ES-I3 (cell line): Measurements from ENCODE around the gene CHRNA5.
"Not testable (repeated sequence)": the region's sequence is repeated elsewhere in the genome, so short reads cannot be mapped to it uniquely, and the experiment has no call there.

Experiments used
- H3K36me3 ChIP-seq: 2 replicates; pipeline ENCODE4 v1.6.1; 2013; ENCODE audit warnings: mild to moderate bottlenecking, low read length, control low read depth, moderate library complexity; ENCODE audit not compliant: insufficient read depth
- H3K4me1 ChIP-seq: 2 replicates; pipeline ENCODE4 v1.6.1; 2013; ENCODE audit warnings: mild to moderate bottlenecking, control low read depth, low read length; ENCODE audit not compliant: insufficient read depth
- H3K9ac ChIP-seq: 2 replicates; pipeline ENCODE4 v1.6.1; 2013; ENCODE audit warnings: low read depth, mild to moderate bottlenecking, low read length, moderate library complexity
- H3K9me3 ChIP-seq: 2 replicates; pipeline ENCODE4 v1.6.1; 2013; ENCODE audit warnings: mild to moderate bottlenecking, low read length, moderate library complexity; ENCODE audit not compliant: control insufficient read depth, insufficient read depth

The CHRNA5 gene

DNA sequence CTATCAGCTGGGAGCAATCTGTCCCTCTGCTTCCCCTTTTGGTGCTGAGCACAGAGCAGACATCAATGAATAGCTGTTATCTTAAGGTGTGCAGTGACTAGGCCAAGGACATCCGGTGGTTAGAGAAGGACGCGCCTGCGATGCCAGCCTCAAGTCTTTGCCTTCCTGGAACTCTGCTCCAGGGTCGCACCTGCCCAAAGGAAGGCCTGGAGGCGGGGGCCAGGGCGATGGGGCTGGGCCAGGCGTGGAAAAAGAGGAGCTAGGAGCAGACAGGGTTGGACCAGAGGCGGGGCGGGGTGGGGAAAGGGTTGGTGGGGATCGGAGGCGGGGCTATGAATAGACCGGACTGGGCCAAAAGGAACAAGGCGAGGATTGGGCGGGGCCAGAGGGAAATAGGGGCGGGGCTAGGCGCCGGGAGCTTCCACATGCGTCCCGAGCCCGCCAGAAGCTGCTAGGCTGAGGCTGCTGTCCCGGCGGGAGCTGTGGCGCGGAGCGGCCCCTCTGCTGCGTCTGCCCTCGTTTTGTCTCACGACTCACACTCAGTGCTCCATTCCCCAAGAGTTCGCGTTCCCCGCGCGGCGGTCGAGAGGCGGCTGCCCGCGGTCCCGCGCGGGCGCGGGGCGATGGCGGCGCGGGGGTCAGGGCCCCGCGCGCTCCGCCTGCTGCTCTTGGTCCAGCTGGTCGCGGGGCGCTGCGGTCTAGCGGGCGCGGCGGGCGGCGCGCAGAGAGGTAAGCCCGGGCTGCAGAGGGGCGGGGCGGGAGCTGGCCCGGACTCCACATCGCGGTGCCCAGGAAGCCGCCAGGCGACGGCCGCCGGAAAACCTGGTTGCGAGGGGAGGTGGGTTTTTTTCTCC, at the start of gene CHRNA5:
CHRNA5 (plus strand) TSS at position 424 of the 854 bp plus-strand sequence; CDS start at position 624, 200 bp downstream.
- H3K9ac ChIP-seq = peak within 1 kb of the TSS; percentile 76
- H3K4me1 ChIP-seq = 0 out of 2 replicates have a peak, but pooled peaks cover 5% of the 10 kb centered on the region
- H3K9me3 ChIP-seq = no peaks in the 10 kb centered on the region
- H3K36me3 ChIP-seq = no peaks in the 10 kb centered on the region

DNA sequence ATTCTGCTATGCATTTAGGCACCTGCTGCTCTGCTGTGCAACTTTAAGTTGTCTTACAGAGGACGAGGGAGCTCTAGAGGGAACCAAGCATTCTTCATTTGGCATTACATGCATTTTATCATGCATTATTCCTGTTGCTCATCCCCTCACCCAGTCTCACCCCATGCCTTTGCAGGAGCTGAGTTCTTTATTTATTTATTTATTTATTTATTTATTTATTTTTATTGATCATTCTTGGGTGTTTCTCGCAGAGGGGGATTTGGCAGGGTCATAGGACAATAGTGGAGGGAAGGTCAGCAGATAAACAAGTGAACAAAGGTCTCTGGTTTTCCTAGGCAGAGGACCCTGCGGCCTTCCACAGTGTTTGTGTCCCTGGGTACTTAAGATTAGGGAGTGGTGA, 45.3 kb upstream of the CHRNA5 start:
- H3K9me3 ChIP-seq, H3K4me1 ChIP-seq, H3K9ac ChIP-seq, H3K36me3 ChIP-seq: not testable (repeated sequence)

DNA sequence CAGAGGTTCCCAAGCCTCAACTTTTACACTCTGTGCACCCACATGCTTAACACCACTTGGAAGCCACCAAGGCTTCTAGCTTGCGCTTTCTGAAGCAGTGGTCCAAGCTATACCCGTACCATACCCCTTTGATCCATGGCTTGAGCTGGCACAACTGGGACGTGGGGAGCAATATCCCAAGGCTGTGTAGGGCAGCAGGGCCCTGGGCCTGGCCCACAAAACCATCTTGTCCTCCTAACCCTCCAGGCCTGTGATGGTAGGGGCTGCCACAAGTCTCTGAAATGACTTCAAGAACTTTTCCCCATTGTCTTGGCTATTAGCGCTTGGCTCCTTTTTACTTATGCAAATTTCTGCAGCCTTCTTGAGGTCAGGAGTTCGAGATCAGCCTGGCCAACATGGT, 41.1 kb upstream of the CHRNA5 start:
- no peaks in the 10 kb centered on the region for H3K36me3 ChIP-seq
- H3K9ac ChIP-seq = no peak overlapping the region
- no peaks in the 10 kb centered on the region for H3K4me1 ChIP-seq
- H3K9me3 ChIP-seq = no peaks in the 10 kb centered on the region

DNA sequence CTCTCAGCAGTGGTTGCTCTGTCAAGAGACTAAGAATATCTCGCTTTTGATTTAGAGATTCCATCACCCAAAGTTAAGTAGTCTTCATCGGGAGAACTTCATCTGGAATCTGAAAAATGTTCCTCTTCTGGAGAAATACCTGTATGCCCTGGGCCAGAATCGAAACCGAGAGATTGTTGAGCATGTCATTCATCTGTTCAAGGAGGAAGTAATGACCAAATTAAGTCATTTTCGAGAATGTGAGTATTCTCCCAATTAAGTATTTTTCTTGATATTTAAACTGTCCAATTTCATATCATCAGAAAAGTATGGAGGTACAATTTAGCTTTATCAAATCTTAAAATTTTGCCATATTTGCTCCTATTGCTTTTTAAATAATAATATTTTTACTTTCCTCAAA, 38.0 kb upstream of the CHRNA5 start:
- H3K4me1 ChIP-seq = no peaks in the 10 kb centered on the region
- no peaks in the 10 kb centered on the region for H3K36me3 ChIP-seq
- H3K9me3 ChIP-seq = no peaks in the 10 kb centered on the region
- no peak overlapping the region for H3K9ac ChIP-seq

DNA sequence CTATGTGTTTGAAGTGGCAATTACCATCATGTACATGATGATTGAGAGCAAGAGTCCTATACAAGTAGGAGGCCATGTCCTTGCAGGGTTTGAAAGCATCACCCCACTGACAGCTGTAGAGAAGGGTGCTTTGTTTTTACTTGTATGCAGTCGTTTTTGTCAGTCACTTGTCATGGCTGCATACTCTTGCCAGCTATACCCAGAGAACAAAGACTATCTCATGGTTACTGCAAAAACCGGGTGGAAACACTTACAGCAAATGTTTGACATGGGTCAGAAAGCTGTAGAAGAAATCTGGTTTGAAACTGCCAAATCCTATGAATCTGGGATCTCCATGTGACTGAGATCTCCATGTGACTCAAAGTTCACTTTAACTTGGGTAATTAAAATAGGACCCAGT, 32.0 kb upstream of the CHRNA5 start:
- Histone ChIP-seq H3K9ac (no peak overlapping the region), H3K4me1 (no peaks in the 10 kb centered on the region), H3K36me3 (no peaks in the 10 kb centered on the region), H3K9me3 (no peaks in the 10 kb centered on the region)

DNA sequence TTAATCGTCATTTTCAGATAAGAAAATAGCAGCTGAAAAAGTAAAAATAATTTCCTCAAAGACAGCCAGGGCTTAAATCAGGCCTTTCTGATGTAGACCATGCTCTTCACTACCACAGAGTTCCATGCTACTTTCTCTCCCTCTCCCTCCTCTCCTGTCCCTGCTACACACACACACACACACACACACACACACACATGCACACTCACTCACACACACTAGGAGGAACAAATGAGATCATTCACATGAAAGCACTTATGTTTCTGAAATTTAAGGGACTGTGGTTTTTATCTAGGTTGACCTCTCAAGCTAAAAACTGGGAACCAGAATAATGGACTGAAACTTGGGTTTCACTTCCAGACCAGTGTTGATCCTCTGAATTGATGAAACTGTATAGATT, 29.2 kb upstream of the CHRNA5 start:
- H3K9me3 ChIP-seq = no peaks in the 10 kb centered on the region
- H3K9ac ChIP-seq = no peak overlapping the region
- no peaks in the 10 kb centered on the region for H3K36me3 ChIP-seq
- 0 out of 2 replicates have a peak, but pooled peaks cover under 1% of the 10 kb centered on the region for H3K4me1 ChIP-seq

DNA sequence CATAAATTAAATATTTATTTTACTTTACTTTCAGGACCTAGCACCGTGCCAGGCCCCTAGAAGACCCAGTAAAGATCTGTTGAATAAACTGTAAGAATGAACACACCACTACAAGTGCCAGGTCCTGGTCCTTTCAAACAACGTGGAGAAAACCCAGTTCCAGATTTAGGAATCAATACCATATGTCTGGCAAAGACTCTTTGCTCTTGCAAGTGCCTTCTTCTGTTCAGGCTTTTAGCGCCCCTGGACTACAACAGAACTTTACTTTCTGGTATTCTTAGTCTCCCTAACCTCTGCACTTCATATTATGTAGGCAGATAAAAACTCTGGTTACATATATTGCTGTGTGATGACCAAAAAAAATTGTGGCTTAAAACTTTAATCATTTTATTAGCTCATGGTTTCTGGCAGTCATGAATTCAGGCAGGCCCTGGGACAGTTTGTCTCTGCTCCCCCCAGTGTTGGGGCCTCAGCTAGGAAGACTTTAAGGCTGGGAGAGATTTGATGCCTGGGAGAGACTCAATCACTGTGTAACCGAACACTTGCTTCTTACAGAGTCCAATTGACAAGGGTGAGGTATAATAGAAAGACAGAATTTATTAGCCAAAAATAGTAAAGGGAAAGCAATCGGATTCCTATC, 27.9 kb upstream of the CHRNA5 start:
- H3K4me1 ChIP-seq = 0 out of 2 replicates have a peak, but pooled peaks cover 9% of the 10 kb centered on the region
- no peak overlapping the region for H3K9ac ChIP-seq
- H3K36me3 ChIP-seq = peaks cover 3% of the 10 kb centered on the region; the same call in 1 of the 2 replicates
- H3K9me3 ChIP-seq = no peaks in the 10 kb centered on the region

DNA sequence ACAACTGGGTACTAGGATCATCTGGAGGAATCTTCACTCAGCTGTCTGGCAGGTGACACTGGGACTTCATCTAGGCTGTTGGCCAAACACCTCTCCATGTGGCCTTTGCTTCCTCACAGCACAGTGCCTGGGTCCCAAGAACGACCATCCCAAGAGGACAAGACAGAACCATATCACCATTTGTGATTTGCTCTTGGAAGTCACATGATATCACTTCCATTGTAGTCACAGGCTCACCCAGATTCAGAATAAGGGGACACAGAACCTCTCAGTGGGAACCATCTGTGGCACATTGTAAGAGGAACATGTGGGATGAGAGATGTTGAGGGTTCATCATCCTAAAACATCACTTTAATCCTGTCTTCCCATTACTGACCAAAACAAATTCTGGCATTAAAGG, 27.0 kb upstream of the CHRNA5 start:
- Histone ChIP-seq H3K9ac (no peak overlapping the region), H3K9me3 (no peaks in the 10 kb centered on the region), H3K36me3 (peaks cover 13% of the 10 kb centered on the region; the same call in 1 of the 2 replicates), H3K4me1 (0 out of 2 replicates have a peak, but pooled peaks cover 9% of the 10 kb centered on the region)

DNA sequence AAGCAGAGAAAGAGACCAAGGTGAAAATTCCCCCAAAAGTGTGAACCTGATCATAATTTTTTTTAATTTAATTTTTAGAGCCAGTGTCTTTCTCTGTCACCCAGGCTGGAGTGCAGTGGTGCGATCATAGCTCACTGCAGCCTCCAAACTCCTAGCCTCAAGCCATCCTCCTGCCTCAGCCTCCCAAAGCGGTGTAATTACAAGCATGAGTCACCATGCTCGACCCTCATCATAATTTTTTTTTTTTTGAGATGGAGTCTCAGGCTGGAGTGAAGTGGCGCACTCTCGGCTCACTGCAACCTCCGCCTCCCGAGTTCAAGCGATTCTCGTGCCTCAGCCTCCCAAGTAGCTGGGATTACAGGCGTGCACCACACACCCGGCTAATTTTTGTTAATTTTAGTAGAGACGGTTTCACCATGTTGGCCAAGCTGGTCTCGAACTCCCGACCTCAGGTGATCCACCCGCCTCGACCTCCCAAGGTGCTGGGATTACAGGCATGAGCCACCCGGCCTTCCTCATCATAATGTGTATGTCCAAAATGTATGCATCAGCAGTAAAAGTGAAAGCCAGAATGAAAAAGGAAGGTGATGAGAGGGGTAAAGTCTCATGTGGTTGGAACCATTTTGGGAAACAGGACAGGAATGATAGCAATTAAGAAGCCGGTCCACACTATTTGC, 25.7 kb upstream of the CHRNA5 start:
- not testable (repeated sequence) for H3K9me3 ChIP-seq, H3K4me1 ChIP-seq
- H3K9ac ChIP-seq = peak overlapping the region; percentile 98
- H3K36me3 ChIP-seq = peaks cover 15% of the 10 kb centered on the region; the same call in 1 of the 2 replicates

DNA sequence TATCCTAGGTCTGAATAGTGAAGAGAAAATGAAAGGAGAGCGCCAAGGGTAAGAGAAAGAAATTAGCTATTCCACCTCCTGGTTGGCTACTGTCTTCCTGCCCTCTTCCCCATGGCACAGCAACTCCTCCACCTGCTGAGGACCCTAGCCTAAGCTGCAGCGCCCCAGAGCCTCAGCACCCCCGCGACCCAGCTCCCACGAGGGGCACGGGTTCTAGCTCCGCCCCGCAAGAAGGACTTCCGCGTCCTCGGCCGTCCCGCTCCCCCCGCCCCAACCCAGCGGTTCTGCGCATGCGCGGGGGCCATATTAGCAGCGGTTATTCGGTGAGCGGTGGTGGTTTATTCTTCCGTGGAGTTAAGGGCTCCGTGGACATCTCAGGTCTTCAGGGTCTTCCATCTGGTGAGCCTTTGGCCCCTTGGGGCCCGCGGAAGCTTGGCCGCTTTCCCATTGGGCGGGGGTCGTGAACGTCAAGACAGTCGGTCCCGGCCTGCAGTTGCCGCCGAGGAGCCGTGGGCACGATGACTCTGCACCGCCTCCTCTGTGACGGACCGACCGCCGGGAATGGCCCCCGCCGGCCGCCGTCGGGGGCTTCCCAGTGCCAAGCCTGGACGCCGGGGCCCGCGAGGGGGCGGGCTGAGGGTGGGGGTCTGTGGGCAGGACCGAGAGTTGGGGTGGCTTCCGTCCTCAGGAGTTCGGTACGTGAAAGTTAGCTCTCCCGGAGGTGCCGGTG, 25.0 kb upstream of the CHRNA5 start, which contains the start of gene PSMA4:
PSMA4 (plus strand) TSS at position 304 of the 730 bp plus-strand sequence. CDS start 1,484 bp downstream, outside the sequence.
- Histone ChIP-seq H3K4me1 (0 out of 2 replicates have a peak, but pooled peaks cover 9% of the 10 kb centered on the region), H3K36me3 (peaks cover 17% of the 10 kb centered on the region; the same call in 1 of the 2 replicates)

DNA sequence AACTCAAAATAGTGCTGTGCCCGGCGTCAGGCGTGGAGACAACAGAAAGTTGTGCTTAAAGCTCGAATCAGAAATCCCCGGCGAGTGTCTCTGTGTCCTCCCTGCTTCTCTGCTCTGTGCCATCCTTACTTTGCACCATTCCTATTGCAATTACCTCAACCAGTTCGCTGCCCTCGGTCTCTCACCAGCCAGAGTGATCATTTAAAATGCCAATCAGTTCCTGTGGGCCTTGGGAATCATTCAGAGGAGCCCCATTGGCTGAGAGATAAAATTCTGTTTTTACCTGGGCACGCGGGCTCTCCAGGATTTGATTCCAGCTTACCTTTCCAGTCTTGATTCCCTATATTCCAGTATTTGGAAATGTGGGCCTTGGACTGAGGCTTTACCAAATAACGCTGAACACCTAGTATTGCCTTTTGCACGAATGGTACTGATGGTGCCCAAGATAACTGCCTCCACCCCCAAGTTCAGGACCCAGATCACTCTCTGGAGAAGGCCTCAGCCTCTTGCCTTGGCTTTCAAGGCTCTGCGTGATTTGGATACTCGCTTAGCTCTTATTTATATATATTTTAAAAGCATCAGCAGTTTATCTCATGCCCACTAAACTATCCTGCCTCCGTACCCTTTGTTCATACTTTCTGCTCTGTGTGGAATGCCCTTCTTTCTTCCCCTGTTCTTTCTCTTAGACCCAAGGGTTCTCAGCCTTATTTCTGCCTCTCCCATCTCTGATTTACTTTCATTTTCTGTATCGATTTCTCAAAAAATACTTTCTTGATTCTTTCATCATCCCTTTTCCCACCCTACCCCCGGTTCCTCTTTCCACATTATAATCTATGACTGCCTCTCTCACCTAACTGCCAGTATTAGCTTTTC, 24.2 kb upstream of the CHRNA5 start:
- Histone ChIP-seq H3K9ac (peak overlapping the region; percentile 98), H3K4me1 (0 out of 2 replicates have a peak, but pooled peaks cover 9% of the 10 kb centered on the region), H3K9me3 (no peaks in the 10 kb centered on the region), H3K36me3 (peaks cover 23% of the 10 kb centered on the region; the same call in 1 of the 2 replicates)

More for the DNA sequence above, 25.0 kb upstream of the CHRNA5 start, which contains the start of gene PSMA4:
- Histone ChIP-seq H3K9me3 (no peaks in the 10 kb centered on the region), H3K9ac (peak within 1 kb of the TSS; percentile 98)

DNA sequence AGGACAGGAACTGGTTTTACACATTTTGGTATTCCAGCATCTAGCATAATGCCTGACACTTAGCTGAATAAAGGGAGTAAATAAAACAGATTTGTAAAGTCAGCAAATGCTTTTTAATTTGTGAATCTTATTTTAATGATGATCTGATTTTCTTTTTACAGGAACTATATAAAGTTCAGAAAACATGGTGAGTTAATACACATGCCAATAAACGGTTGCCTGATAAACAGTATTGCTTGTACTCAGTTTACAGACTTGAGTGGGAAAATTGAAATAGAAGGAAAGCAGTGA, 23.6 kb upstream of the CHRNA5 start:
- no peaks in the 10 kb centered on the region for H3K9me3 ChIP-seq
- peak overlapping the region; percentile 98 for H3K9ac ChIP-seq
- H3K36me3 ChIP-seq = peaks cover 23% of the 10 kb centered on the region; the same call in 1 of the 2 replicates
- 0 out of 2 replicates have a peak, but pooled peaks cover 9% of the 10 kb centered on the region for H3K4me1 ChIP-seq

DNA sequence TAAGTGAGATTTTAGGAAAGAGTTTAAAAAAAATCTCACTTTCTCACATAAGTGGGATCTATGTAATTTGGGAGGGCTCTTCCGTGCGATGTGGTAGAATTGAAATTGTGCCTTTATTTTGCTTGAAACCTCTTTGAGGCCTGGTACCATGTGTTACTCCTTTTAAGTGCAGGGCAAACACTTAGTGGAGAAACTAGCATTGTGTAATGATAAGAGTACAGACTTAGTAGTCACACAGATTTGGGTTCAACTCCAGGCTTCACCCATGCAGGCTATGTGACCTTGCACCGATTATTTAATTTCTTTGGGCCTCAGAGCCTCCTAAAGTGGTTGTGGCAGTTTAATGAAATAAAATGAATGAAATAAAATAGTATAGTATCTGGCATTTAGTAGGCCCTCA, 22.7 kb upstream of the CHRNA5 start:
- H3K36me3 ChIP-seq = peaks cover 25% of the 10 kb centered on the region; the same call in 1 of the 2 replicates
- no peaks in the 10 kb centered on the region for H3K9me3 ChIP-seq
- 0 out of 2 replicates have a peak, but pooled peaks cover 9% of the 10 kb centered on the region for H3K4me1 ChIP-seq
- H3K9ac ChIP-seq = no peak overlapping the region
